Umbilical cord (tissue), 1 donor: ENCODE measurements around the gene HEBP1. TPM values are rescaled to one million over a fixed set of nuclear protein-coding genes. Genes with fewer than 3 reads are reported as not detected.

Experiments
- total RNA-seq: library from RNA; depleted of rRNA; stranded (reverse); fragments of >200 nt; gene quantifications from one replicate; pipeline ENCODE4 v1.2.3, GENCODE V29; 2014; ENCODE audit warnings: low replicate concordance; ENCODE audit not compliant: insufficient read depth

The HEBP1 gene
- total RNA-seq, 1 donor from 2014 or later = 10.4 TPM

Other genes starting within 250 kb of the HEBP1 start
- 14.0 TPM for gene APOLD1, start 214.6 kb downstream of the HEBP1 start, total RNA-seq
- 54.9 TPM for gene DDX47, start 186.9 kb downstream of the HEBP1 start, total RNA-seq
- gene GPRC5A, start 108.7 kb downstream of the HEBP1 start, total RNA-seq = 42.1 TPM
- gene GPRC5D, start 48.1 kb downstream of the HEBP1 start, total RNA-seq = not detected
- 7.9 TPM for gene FAM234B, start 44.1 kb upstream of the HEBP1 start, total RNA-seq
- 1.2 TPM for gene GSG1, start 103.4 kb upstream of the HEBP1 start, total RNA-seq
- 81.6 TPM for gene EMP1, start 196.5 kb upstream of the HEBP1 start, total RNA-seq